HL-60 (cell line): ENCODE results near the gene FLNB.

Experiments
- DNase-seq, 2 experiments: peaks; one replicate each; pipeline ENCODE4 v3.0.0-alpha.2; 2010 to 2020; ENCODE audit warnings: low read depth in 1 of 2, low spot score in 1 of 2
- H3K27ac ChIP-seq: fragments of 250-450 bp; sonication (Bioruptor Pico); replicated peaks from 2 replicates; pipeline ENCODE4 v1.5.1; 2020; ENCODE audit warnings: mild to moderate bottlenecking, moderate library complexity
- H3K27me3 ChIP-seq: fragments of 250-450 bp; sonication (Bioruptor Pico); 2 replicates; pipeline ENCODE4 v1.5.1; 2021; ENCODE audit warnings: mild to moderate bottlenecking, moderate library complexity; ENCODE audit not compliant: insufficient read depth, poor library complexity, severe bottlenecking
- H3K4me3 ChIP-seq: replicated peaks from 2 replicates; pipeline ENCODE4 v1.5.1; 2011; ENCODE audit warnings: mild to moderate bottlenecking, control low read depth, low read length; ENCODE audit not compliant: insufficient read depth
- CTCF ChIP-seq: IDR thresholded peaks from one replicate; pipeline ENCODE4 v1.5.1; 2011; ENCODE audit warnings: low read length, control low read depth, inconsistent platforms; ENCODE audit not compliant: insufficient read depth
- GABPA ChIP-seq: IDR thresholded peaks from 2 replicates; pipeline ENCODE4 v1.6.1; 2012; ENCODE audit warnings: low read depth
- POLR2AphosphoS5 ChIP-seq: IDR thresholded peaks from 2 replicates; pipeline ENCODE4 v1.6.1; 2012; ENCODE audit warnings: low read depth
- REST ChIP-seq: IDR thresholded peaks from 2 replicates; pipeline ENCODE4 v1.6.1; 2012; ENCODE audit warnings: low read depth; ENCODE audit not compliant: insufficient replicate concordance
- SPI1 ChIP-seq: IDR thresholded peaks from 2 replicates; pipeline ENCODE4 v1.6.1; 2012; ENCODE audit warnings: low read depth, mild to moderate bottlenecking, borderline replicate concordance

Gene FLNB

GRCh38 chr3:58115175-58115574, 107.0 kb downstream of the FLNB start:
- DNase-seq, result no peak
- H3K4me3 ChIP-seq, result no peak overlapping the region
- H3K27ac ChIP-seq, result no peak overlapping the region
- TF ChIP-seq CTCF (no peak), REST (no peak), POLR2AphosphoS5 (no peak), GABPA (no peak), SPI1 (no peak)
- H3K27me3 ChIP-seq, result no peaks in the 10 kb centered on the region

GRCh38 chr3:58116161-58116955, 108.1 kb downstream of the FLNB start:
- TF ChIP-seq SPI1 (no peak), POLR2AphosphoS5 (no peak), CTCF (no peak), REST (no peak), GABPA (no peak)
- H3K4me3 ChIP-seq, result no peak overlapping the region
- H3K27ac ChIP-seq, result no peak overlapping the region
- DNase-seq, result no peak
- H3K27me3 ChIP-seq, result no peaks in the 10 kb centered on the region

GRCh38 chr3:58116985-58117384, 108.8 kb downstream of the FLNB start:
- DNase-seq, result no peak
- H3K27ac ChIP-seq, result no peak overlapping the region
- H3K4me3 ChIP-seq, result no peak overlapping the region
- no peaks in the 10 kb centered on the region for H3K27me3 ChIP-seq
- no peak for TF ChIP-seq POLR2AphosphoS5
- no peak for TF ChIP-seq GABPA
- no peak for TF ChIP-seq REST
- no peak for TF ChIP-seq CTCF
- no peak for TF ChIP-seq SPI1
